CD14-positive monocyte (primary cell): ENCODE measurements around the gene NLE1. TPM values are rescaled to one million over a fixed set of nuclear protein-coding genes. Genes with fewer than 3 reads are reported as not detected.

Experiments used
- DNase-seq, 3 donors: peaks; one replicate each; pipeline ENCODE4 v3.0.0-alpha.2; 2011 to 2022
- H2AFZ ChIP-seq: 2 replicates; pipeline ENCODE4 v1.6.0; 2012; ENCODE audit warnings: mild to moderate bottlenecking, low read depth, low read length, inconsistent platforms; ENCODE audit not compliant: insufficient read depth, poor library complexity, severe bottlenecking
- H3K27ac ChIP-seq, 2 donors: 1 replicate in 1 of 2; 2 replicates in 1 of 2; pipeline ENCODE4 v1.5.1; 2012 to 2013; ENCODE audit warnings: low read length in 2 of 2, control low read depth in 1 of 2, inconsistent platforms in 1 of 2, low read depth in 1 of 2, mild to moderate bottlenecking in 1 of 2
- H3K27me3 ChIP-seq, 2 donors: one replicate each; pipeline versions ENCODE4 v1.6.0 to v1.6.1; 2011 to 2013; ENCODE audit warnings: low read length in 2 of 2; ENCODE audit not compliant: control insufficient read depth in 2 of 2, insufficient read depth in 2 of 2
- H3K36me3 ChIP-seq, 2 donors: replicated peaks in 1 of 2; 1 replicate in 1 of 2; 2 replicates in 1 of 2; pipeline versions ENCODE4 v1.5.1 to v1.6.1; 2012 to 2013; ENCODE audit warnings: low read length in 2 of 2, control low read depth in 1 of 2, inconsistent platforms in 1 of 2, mild to moderate bottlenecking in 1 of 2; ENCODE audit not compliant: insufficient read depth in 2 of 2, control insufficient read depth in 1 of 2
- H3K4me1 ChIP-seq, 2 donors: 1 replicate in 1 of 2; 2 replicates in 1 of 2; pipeline versions ENCODE4 v1.5.1 to v1.6.1; 2012 to 2013; ENCODE audit warnings: low read length in 2 of 2, control low read depth in 1 of 2, inconsistent platforms in 1 of 2, mild to moderate bottlenecking in 1 of 2, moderate library complexity in 1 of 2; ENCODE audit not compliant: insufficient read depth in 2 of 2, control insufficient read depth in 1 of 2
- H3K4me2 ChIP-seq: replicated peaks from 2 replicates; pipeline ENCODE3; 2012; ENCODE audit warnings: low read length, moderate library complexity, mild to moderate bottlenecking; ENCODE audit not compliant: poor library complexity, severe bottlenecking; ENCODE audit errors: extremely low read depth
- H3K4me3 ChIP-seq, 3 experiments: fragments of 200-600 bp in 1 of 3; sonication (generic) in 1 of 3; replicated peaks in 1 of 3; 1 replicate in 2 of 3; 2 replicates in 1 of 3; pipeline ENCODE4 v1.5.1; 2011 to 2013; ENCODE audit warnings: low read length in 3 of 3, mild to moderate bottlenecking in 3 of 3, control low read depth in 2 of 3, low read depth in 2 of 3, inconsistent platforms in 1 of 3, moderate library complexity in 1 of 3
- H3K79me2 ChIP-seq: 2 replicates; pipeline ENCODE4 v1.6.0; 2012; ENCODE audit warnings: mild to moderate bottlenecking, control low read depth, inconsistent platforms, low read length, moderate library complexity; ENCODE audit not compliant: insufficient read depth
- H3K9ac ChIP-seq: 2 replicates; pipeline ENCODE4 v1.6.0; 2017; ENCODE audit warnings: low read length, mild to moderate bottlenecking; ENCODE audit not compliant: insufficient read depth, poor library complexity, severe bottlenecking
- H3K9me3 ChIP-seq, 2 donors: replicated peaks in 1 of 2; 1 replicate in 1 of 2; 2 replicates in 1 of 2; pipeline versions ENCODE4 v1.5.1 to v1.6.1; 2012 to 2013; ENCODE audit warnings: low read length in 2 of 2, control low read depth in 1 of 2; ENCODE audit not compliant: control insufficient read depth in 1 of 2, insufficient read depth in 1 of 2
- H4K20me1 ChIP-seq: 2 replicates; pipeline ENCODE4 v1.6.0; 2012; ENCODE audit warnings: mild to moderate bottlenecking, low read length, control low read depth, moderate library complexity; ENCODE audit not compliant: insufficient read depth
- H3K27ac Mint-ChIP-seq, 7 donors: one replicate each; pipeline ENCODE4 v1.8.0; 2020; ENCODE audit warnings: mild to moderate bottlenecking in 7 of 7, mixed read lengths in 7 of 7, moderate library complexity in 6 of 7, inconsistent platforms in 2 of 7
- H3K27me3 Mint-ChIP-seq, 3 donors: one replicate each; pipeline ENCODE4 v1.8.0; 2021 to 2022; ENCODE audit warnings: low read depth in 3 of 3, mild to moderate bottlenecking in 3 of 3, mixed read lengths in 3 of 3, moderate library complexity in 3 of 3, inconsistent platforms in 1 of 3
- H3K36me3 Mint-ChIP-seq, 2 donors: one replicate each; pipeline ENCODE4 v1.8.0; 2020; ENCODE audit warnings: mixed read lengths in 2 of 2, inconsistent platforms in 1 of 2, mild to moderate bottlenecking in 1 of 2
- H3K4me1 Mint-ChIP-seq: one replicate; pipeline ENCODE4 v1.8.0; 2020; ENCODE audit warnings: mild to moderate bottlenecking, mixed read lengths
- H3K4me3 Mint-ChIP-seq, 2 donors: one replicate each; pipeline ENCODE4 v1.8.0; 2020; ENCODE audit warnings: mild to moderate bottlenecking in 2 of 2, mixed read lengths in 2 of 2, moderate library complexity in 1 of 2
- H3K9me3 Mint-ChIP-seq, 7 donors: one replicate each; pipeline ENCODE4 v1.8.0; 2020 to 2022; ENCODE audit warnings: mixed read lengths in 7 of 7, mild to moderate bottlenecking in 6 of 7, moderate library complexity in 6 of 7, inconsistent platforms in 2 of 7
- WGBS: methylation state at CpG from one replicate; pipeline ENCODE4 v1.1.5; 2013; ENCODE audit warnings: missing lambda C conversion rate; ENCODE audit not compliant: insufficient coverage; 5-methylcytosine and 5-hydroxymethylcytosine counted together
- intact Hi-C, 2 donors: fragments of 100-400 bp; cut with micrococcal nuclease; formaldehyde crosslinking; loops; one replicate each; pipeline versions ENCODE4 v1.15.0 to v1.15.1; 2023
- polyA plus RNA-seq, 3 donors: library from polyadenylated mRNA; depleted of rRNA in 1 of 3; unstranded in 2 of 3; stranded (reverse) in 1 of 3; fragments of 300-500 nt in 2 of 3; fragments of >200 nt in 1 of 3; fragmentation: Illumina TruSeq in 2 of 3; gene quantifications; 1 replicate in 2 of 3; 2 replicates in 1 of 3; pipeline ENCODE4 v1.2.3, GENCODE V29; 2012 to 2021
- TF ChIP-seq, protein P1 (sequence below): fragments of 200-600 bp; IDR thresholded peaks from one replicate; pipeline ENCODE4 v1.8.0; 2022; ENCODE audit warnings: antibody characterized with exemption, mild to moderate bottlenecking

Gene NLE1
- polyA plus RNA-seq, 3 donors, result 1.6 to 3.6 (median 2.2) TPM

DNA sequence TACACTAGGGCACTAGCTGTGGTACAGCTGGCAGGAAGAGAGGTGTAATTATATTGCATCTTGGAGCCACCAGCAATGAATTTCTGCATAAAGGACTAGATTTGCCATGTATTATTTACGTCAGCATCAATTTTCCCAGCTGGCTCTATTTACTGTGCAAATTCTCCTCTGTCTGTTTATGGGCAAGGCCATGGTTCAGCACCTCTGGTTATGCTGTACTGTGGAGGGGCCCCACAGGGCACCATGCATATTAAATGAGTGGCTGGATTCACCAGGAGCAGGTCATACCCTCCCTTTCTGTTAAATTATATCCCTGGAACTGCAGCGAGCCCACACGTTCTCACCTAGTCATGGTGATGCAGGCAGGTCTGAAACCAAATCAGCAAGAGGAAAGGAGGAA, 42.2 kb downstream of the NLE1 start:
- peaks cover 24 to 54% of the 10 kb centered on the region in 2 donors for H3K36me3 ChIP-seq
- no peak overlapping the region for H3K4me3 ChIP-seq
- H3K27me3 ChIP-seq, result no peaks in the 10 kb centered on the region
- H4K20me1 ChIP-seq, result no peaks in the 10 kb centered on the region
- peaks cover 52 to 67% of the 10 kb centered on the region in 2 donors for H3K36me3 Mint-ChIP-seq
- H3K4me2 ChIP-seq, result no peak overlapping the region
- no peak for DNase-seq
- no peaks in the 10 kb centered on the region for H3K9me3 Mint-ChIP-seq
- peaks cover 0 to 4% (median 0%) of the 10 kb centered on the region in 3 donors for H3K27me3 Mint-ChIP-seq
- intact Hi-C loops, result no loop called here
- TF ChIP-seq, protein P1, sequence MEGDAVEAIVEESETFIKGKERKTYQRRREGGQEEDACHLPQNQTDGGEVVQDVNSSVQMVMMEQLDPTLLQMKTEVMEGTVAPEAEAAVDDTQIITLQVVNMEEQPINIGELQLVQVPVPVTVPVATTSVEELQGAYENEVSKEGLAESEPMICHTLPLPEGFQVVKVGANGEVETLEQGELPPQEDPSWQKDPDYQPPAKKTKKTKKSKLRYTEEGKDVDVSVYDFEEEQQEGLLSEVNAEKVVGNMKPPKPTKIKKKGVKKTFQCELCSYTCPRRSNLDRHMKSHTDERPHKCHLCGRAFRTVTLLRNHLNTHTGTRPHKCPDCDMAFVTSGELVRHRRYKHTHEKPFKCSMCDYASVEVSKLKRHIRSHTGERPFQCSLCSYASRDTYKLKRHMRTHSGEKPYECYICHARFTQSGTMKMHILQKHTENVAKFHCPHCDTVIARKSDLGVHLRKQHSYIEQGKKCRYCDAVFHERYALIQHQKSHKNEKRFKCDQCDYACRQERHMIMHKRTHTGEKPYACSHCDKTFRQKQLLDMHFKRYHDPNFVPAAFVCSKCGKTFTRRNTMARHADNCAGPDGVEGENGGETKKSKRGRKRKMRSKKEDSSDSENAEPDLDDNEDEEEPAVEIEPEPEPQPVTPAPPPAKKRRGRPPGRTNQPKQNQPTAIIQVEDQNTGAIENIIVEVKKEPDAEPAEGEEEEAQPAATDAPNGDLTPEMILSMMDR, result no peak
- H3K27ac Mint-ChIP-seq, result no peak overlapping the region
- no peak overlapping the region for H3K27ac ChIP-seq
- no peaks in the 10 kb centered on the region for H3K9me3 ChIP-seq
- H2AFZ ChIP-seq, result no peak overlapping the region
- peaks cover 18% of the 10 kb centered on the region for H3K4me1 Mint-ChIP-seq
- peaks cover 10 to 12% of the 10 kb centered on the region in 2 donors for H3K4me1 ChIP-seq
- WGBS, result 69% methylated on average over 2 of the region's 3 CpGs
- H3K9ac ChIP-seq, result no peak overlapping the region
- H3K79me2 ChIP-seq, result no peaks in the 10 kb centered on the region
- H3K4me3 Mint-ChIP-seq, result no peak overlapping the region

DNA sequence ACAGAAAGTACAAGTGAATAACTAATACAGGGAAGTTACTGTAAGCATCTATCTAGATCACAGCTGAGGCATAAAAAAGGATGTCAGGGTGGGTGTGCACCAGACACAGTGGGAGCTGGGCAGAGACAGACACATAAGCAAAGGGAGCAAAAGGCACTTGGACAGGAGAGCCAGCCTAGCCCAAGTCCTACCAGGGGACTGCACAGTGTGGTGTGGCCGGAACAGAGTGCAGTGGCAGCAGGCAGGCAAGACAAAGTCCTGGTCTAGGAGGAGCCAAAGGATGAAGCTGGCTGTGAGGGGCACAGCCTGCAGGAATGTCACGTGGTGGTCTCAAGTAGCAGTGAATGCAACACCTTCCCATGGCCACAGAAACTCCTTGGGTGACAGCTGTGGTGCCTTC, 44.3 kb downstream of the NLE1 start:
- Histone ChIP-seq H3K79me2 (no peaks in the 10 kb centered on the region), H2AFZ (no peak overlapping the region), H3K36me3 (peaks cover 21 to 38% of the 10 kb centered on the region in 2 donors), H3K27ac (no peak overlapping the region), H4K20me1 (no peaks in the 10 kb centered on the region), H3K4me2 (no peak overlapping the region), H3K4me3 (no peak overlapping the region), H3K9ac (no peak overlapping the region), H3K27me3 (no peaks in the 10 kb centered on the region), H3K4me1 (peaks cover 16% of the 10 kb centered on the region in 2 donors), H3K9me3 (no peaks in the 10 kb centered on the region)
- no peak overlapping the region for H3K4me3 Mint-ChIP-seq
- H3K27ac Mint-ChIP-seq, result peak overlapping the region in 2 of 7 donors; percentile 11 to 50
- H3K9me3 Mint-ChIP-seq, result no peaks in the 10 kb centered on the region
- TF ChIP-seq, protein P1, result no peak
- no peak for DNase-seq
- 100% methylated on average over 2 of the region's 2 CpGs for WGBS
- H3K36me3 Mint-ChIP-seq, result peaks cover 37 to 46% of the 10 kb centered on the region in 2 donors
- H3K4me1 Mint-ChIP-seq, result peaks cover 23% of the 10 kb centered on the region
- intact Hi-C loops, result no loop called here
- peaks cover 0 to 4% (median 0%) of the 10 kb centered on the region in 3 donors for H3K27me3 Mint-ChIP-seq
